Middle frontal gyrus (tissue), 1 donor: ENCODE results near the gene DUOX1.

ENCODE experiments used
- DNase-seq: peaks from one replicate; pipeline ENCODE4 v3.0.0-alpha.2; 2015; ENCODE audit warnings: low spot score; ENCODE audit errors: extremely low spot score

The DUOX1 gene

DNA sequence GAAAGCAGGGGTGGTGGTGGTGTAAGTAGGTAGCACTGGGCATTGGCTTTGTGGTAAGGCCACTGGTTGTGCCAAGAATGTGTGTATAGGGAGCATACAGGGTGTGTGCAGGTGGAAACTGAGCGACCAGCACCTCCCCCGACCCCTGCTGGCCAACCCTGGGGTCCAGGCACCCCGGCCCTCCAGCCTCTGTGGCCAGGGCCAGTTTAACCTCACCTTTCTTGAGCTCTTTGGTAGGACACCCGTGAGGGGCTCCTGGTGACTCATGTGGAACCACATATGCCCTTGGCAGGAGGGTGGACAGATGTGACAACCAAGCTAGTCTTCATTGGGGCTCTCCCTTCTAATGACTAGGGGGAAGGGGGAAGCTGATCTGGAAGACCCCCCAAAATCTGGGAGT lies 38.5 kb downstream of the DUOX1 start:
- no peak for DNase-seq

DNA sequence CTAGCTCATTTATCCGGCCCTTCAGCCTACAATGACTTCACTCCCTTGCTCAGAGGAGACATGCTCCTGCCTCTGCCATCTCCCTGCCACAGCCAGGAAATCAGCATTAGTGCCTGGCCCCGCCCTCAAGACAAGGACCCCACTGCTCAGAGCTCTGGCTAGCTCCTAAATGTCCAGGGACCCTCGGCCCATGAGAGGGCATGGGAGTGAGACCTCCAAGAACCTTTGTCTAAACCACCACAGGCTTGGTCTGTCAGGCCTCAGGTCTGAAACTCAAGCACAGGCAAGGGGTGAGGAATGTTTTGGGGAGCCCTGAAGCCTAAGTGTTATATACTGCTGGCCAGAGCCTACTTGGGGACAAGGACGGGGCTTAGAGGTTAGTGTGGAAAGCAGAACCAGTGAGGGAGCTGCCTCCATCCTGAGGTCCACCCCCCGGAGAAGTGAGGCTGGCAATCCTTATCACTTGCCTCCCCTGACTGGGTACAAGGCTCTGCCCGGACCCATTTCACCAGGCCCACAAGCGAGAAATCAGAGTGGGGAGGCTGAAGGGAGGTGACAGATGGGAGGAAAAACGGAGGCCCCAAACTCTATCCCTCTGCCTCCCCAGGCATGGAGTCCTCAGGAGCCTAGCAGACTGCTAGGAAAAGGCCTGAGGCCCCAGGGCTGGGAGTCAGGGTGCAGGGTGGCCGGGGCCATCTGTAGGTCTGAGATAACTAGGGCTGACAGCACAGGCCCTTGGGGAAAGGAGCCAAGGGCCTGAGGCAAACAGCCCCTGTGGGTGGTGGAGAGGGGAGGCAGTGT lies 39.2 kb downstream of the DUOX1 start:
- no peak for DNase-seq

DNA sequence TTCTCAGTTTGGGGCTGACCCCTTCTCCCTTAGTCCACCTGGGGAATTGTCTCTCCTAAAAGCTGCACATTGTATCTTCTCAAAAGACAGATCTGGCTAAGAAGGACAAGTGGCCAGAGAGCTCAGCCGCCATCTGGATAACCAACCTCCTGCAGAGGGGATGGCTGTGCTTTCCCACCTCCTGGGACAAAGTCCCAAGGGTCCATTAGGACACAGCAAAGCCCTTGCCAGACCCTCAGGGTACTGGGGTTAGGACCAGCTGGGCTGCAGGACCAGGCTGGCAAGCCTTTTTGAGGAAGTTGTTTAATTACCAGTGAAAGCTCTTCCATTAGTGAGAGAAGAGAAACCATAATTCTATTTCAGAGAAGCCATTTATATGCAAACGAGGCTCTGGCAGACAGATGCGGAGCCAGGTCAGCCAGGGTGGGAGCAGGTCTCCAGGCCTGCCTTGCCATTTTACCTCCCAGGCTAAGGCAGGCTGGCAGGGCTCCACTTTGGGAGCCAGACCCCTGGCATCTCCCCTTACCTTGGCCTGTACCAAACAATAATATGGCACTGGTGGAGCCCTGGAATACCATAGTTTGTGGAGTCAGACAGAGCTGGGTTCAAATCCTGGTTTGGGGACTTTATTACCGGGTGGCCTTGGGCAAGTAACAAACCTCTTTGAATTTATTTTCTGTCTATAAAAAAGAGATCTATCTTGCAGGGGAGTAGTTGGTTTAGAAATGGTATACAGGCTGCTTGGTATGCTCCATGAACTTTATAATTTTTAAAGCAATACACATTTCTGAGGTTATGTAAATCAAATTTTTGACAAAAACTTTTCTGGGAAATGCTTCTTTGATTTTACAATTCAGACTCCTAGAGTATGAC lies 40.0 kb downstream of the DUOX1 start:
- DNase-seq: no peak

DNA sequence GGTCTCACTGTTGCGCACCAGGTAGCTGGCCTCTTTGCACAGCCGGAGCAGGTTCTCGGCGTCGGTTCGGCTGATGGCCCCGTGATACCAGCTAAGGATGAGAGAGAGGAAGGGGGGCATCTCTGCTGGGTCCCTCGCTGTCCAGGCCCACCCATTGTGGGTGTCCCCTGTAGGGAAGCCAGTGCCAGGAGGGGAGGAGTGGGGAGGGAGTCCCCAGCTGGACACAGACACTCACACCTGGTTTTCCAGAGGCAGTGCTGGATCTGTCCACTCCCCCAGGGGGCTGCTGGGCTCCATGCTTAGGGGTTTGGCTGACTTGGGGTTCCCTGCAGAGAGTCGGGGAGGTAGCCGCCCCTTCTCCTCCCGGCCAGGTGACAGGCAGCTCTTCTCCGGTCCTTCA lies 42.1 kb downstream of the DUOX1 start:
- no peak for DNase-seq

DNA sequence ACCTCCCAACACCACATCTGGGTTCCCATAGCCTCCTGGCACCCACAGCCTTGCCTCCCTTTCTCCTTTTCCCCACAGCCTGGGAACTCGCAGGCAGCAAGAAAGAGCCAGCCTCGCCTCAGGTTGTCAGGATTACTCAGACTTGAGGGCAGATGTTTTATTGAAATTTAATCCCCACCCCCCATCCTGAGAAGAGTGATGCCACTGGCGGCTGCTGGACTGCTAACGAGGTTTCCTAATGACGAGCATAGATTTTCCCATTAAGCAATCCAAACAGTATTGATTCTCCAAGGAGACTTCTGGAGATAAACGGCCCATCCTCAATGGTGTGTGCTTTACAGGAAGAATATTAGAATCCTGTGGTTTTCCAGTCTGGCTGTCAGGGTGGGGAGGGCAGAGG lies 44.3 kb downstream of the DUOX1 start:
- no peak for DNase-seq

DNA sequence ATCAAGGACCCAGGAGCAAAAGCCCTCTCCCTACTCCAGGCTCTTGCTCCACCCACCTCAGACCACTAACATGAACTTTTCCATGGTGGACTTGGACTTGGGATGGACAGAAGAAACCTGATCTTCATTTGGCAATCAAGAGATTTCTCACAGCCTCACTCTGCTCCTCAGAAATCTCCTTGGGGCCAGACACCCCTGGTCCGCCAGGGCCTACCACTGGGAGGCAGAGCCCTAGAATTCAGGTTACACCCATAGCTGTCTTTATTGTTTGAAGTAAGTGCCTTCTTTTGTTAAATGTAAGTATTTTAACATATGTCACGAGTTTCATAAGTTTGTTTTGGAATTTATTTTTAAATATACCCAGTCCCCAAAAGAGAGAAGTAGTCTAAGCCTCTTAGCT lies 44.8 kb downstream of the DUOX1 start:
- no peak for DNase-seq

DNA sequence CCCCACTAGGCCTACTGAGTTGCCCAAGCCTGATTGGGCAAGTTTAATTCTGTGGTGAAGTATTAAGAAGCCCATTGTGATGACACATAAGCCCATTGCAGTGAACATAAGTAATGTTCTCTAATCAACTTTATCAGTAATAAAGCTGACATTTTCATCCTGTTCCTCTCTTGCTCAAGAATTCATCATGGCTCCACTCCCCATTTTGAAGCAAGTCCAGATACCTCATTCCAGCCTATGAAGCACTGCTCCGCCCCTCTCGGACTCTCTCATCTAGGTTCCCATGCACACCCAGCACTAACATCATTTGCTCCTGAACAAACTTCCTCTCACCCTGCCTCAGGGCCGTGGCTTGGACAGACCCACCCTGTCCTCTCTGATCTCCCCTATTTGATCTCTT lies 47.5 kb downstream of the DUOX1 start:
- DNase-seq: no peak

DNA sequence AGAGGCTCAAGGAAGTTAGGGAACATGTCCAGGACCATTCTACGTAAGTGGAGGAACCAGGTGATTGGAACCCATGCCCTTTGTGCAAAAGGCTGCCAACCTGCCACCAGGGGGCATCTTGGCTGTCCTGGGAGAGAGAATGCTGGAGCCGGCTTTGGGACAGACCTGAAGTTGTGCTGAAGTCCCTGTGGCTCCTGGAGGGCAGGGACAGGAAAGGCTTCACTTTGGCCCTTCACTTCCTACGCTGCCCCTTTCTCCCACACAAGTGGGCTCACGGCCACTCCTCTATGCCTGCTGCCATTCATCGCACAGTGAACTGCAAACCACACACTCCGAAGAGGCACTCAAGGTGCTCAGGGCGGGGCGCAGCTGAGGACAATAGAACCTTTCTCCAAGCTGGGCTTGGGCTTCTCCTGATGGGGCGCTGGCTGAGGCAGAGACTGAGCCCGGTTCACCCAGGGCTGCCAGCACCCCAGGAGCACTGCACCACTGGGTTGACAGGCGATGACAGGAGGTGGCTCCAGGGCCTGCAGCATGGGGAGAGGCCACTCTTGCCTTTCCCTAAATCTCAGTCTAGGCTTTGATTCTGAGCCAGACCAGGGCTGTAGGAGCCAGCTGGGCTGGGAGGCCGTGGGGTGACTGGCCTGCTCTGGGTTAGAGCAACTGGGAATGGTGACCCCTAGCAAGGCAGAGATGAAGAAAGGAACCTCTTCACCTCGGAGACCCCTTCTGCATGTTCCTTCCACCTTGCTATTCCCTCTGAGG lies 49.6 kb downstream of the DUOX1 start:
- DNase-seq: no peak

DNA sequence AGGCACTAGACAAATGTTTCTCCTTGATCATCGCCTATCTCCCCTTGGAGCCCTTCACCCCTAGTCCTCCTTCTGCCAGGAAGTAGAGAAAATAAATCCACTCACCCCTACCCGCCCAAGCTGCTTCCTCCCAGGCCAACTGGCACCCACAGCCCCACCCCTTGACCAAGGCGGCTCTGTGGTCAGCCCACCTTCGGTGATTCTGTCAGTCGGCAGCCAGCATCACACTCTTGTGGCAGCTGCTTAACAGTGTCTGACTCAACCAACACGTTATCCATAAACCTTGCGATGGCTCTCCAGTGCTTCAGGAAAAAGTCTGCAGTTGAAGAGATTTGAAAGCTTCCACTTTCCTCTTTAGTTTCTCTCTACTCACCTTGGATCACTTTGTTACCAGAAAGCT lies 50.4 kb downstream of the DUOX1 start:
- DNase-seq: no peak

DNA sequence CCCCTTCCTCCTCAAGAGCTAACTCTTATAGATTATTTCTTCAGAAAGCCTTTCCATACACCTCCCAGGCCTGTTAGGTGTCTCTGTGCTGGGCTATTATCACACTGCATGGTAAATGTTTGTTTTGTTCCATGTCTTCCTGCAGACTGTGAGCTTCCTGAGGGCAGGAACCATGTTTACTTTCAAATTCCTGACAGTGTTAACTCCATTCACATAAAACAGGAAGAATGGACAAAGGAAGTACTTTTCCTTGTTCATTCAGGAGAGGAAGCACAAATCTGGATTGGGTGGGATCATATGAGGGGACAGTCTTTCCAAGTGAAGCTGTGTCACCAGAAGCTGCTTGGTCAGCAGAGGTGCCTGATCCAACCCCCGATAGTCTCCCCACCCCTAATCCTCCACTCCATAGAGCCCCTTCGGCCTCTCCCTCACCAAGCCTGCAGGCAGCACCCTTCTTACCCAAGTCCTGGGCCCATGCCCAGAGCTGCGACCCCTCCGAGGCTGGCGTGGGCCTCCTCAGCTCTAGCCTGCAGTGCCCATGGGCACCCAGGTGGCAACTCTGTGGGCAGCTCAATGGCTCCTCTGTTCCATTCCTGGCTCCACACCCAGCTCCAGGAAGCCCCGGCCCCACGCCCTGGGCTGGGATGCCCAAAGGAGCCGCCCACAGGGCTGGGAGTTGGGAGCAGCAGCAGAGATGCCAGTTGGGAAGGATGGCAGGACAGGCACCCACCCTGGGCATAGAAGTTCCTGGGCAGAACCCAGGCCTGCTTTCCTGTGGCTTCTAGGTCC lies 51.0 kb downstream of the DUOX1 start:
- DNase-seq: no peak

DNA sequence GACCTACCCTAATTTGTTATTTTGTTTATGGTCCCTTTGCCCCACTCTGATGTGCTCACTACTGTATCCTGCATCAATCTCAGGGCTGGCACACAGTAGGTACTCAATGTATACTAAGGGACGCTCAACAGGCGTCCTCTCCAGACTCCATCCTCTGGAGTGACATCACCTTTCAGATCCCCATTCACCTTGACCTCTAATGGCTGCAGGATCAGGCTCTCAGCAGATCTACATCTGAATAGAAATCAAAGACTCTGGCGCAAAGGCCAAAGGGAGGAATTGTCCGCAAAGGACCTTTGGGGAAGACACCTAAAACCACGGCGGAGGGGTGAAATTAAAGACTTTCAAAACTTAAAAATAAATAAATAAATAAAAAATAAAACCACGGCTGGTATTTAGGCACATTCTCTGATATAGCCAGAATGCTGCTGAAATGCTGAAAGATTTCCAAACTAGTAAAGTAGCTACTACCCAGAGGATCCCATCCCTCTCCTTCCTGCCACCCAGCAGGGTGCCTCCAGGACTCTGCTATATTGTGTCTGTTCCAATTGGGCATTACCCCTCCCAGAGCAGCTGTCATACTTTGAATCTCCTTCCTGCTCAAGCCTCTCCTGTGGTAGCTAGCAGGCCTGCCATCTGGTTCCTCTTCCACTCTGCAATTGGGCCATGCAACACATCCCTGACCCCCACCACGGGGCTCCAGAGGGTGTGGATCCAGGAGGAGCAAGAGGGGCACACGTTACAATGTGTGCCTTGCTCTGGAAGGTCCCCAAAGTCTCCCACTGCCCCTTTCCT lies 51.9 kb downstream of the DUOX1 start:
- DNase-seq: no peak

DNA sequence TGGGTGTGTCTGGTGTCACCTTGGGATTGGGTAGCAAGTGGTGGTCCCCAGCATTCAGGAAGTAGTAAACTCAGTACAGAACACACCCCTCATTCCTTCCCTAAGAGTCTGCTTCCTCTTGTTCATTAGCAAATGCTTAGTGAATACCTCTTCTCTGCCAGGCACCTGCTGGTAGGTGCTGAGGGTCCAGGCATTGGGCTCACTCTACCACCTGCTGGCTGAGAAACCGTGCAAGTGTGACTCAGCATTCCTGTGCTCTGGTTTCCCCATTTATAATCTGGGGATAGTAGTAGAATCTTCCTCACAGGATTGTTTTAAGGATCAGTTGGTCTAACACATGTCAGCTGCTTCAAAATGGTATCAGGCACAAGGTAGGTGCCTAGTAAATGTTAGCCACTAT lies 53.2 kb downstream of the DUOX1 start:
- no peak for DNase-seq

DNA sequence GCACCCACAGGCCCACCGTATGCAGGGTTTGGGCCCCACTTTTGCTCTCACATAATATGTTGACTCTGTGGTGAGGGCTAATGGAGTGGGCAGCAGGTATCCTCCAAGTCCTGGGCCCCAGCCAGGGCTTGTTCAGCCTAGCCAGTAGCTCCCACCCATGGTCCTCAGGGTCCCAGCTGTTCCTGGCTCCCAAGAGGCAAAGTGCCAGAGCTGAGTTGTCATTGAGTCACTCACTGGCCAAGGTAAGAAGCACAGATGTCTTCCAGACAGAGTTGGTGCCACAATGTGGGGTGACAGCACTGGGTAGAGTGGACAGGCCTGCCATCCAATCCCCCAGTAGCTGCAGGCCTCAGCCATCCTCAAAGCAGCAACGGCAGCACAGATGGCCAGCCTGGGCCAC lies 53.7 kb downstream of the DUOX1 start:
- no peak for DNase-seq

DNA sequence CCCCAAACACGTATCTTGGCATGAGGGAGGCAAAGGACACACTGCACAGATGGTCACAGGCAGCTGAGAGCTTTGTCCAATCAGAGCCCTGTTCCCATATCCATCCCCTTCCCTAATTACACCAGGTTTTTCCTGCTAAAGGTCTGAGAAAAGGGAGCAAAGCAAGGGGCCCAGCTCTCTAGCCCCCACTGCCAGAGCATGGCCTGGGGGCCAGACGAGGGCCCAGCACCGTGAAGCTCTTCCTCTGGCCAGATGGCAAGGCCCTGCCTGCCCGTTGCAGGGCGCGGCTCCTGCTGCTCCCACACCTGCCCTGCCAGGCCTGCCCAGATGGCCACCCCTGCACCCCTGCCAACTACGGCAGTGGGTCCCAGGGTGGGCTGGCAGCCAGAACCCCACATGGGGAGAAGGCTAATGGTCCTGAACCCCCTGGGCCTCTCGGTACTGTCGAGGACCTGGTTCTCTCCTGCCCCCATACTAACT lies 54.8 kb downstream of the DUOX1 start:
- DNase-seq: no peak

DNA sequence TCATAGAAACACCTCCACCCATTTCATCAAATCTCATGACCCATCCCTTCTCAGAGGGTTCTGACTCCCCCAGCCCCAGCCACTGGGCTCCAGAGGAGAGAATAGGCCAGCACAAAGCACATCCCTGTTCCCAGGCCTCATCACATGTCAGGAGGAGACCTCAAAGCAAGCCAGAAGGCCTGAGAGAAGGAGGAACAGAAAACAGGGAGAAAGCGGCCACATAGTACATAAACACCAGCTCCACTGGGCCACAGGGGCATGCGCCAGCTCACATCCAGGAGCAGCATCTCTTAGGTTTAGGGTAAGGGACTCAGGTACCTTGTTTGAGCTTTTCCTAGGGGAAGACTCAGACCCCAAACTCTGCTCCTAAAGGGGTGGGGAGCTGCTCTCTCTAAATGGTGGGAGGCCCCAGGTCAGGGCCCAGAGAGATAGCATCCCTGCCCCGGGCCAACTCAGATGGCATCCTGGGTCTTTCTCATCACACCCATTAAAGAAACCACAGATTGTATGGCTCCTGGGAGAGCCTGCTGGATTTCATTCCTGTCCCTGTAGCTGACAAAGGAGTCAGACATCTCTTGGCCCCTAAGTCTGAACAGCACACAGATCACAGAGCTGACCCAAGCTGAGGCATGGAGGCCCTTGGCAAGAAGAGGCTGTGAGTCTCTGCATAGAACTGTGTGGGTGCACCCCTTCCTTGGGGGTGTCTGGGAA lies 55.4 kb downstream of the DUOX1 start:
- DNase-seq: no peak

DNA sequence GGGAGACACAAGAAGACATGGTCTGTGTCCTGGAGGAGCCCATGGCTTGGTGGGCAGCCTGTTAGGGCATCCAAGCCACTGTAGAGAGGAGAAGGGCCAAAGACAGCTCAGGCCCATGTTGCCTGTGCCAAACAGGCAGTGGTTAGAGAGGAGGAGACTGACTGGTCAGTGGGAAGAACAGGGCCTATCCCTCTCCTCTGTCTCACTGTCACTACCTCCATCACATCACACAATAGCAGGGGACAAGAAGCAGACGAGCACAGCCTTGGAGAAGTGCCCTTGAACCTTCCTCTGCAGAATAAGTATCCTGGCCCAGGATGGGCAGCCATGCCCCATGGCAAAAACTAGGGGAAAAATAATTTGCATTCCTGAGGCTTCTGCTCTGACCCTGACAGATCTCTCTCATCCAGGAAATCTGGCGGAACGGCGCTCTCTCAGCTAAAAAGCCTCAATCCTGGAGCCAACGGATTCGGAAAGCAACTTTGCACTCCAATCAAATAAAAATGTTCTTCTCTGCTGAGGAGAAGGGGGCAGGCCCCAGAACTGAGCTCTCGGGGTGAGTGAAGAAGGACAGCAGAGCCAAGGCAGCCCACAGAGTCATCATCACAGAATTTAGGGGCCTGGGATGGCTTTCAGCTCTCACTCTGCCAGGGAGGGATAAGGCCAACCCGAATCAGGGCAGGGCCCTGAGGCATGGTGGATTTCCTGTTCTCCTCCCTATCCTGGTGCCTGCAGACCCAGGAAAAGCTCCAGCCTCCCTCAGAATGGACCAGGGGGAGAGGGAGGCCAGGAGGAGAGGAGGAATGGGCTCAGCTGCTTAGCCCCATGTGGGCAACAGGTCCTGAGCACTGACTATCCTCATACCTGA lies 56.3 kb downstream of the DUOX1 start:
- no peak for DNase-seq

DNA sequence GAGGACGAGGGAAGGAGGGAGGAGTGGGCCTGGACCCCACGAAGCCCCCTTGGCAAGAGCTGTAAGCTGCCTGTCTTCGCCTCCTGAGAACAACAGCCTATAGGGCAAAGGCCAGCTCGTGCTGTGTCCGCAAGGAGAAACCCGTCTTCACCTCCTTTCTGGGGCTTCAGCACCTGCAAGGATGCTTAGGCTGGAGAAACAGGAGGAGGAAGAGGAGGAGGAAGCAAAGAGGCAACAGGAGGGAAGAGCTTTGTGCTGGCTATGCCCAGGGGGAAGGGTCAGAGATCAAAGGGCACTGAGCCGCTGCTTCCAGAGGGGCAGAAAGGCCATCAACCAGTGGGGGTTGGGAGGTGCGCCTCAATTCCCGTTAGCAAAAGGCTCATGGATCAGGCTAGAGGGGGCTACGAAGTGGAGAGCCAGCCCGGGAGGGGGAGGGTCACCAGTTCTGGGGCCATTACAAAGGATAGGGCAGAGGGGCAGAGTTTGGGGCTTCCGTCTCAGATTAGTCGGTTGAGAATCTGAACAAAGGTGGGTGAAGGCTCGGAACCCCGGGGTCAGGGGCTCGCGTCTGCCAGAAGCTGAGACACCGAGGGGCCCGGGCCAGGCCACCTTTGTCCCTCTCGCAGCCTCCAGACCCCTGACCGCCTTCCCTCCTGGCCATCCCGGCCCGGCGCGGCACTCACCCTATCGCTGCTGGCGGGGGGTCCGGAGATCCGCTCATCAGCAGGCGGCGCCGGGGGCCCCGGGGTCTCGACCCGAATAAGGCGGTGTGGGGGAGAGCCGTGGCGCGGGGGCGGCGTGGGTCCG lies 57.2 kb downstream of the DUOX1 start:
- no peak for DNase-seq

DNA sequence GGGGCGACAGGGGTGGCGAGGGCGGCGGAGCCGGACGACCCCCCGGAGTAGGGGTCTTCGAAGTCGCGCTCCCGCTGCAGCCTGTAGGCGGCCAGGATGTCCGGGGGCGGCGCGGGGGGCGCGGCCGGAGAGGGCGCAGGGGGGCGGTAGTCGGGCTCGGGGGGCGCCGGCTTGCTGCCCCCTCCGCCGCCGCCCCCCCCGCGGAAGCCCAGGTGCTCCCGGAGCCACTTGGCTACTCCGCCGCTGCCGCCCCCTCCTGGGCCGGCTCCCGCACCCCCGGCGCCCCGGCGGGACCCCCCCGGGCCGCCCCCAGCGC lies 57.7 kb downstream of the DUOX1 start:
- no peak for DNase-seq
